Aorta (tissue), 5 donors: ENCODE measurements around the gene PCBP4. TPM values are rescaled to one million over a fixed set of nuclear protein-coding genes. Genes with fewer than 3 reads are reported as not detected.

Experiments used
- ATAC-seq: fragments of 200-7000 bp; cut with Tn5 transposase; one replicate; pipeline ENCODE4 v1.9.1; 2022; ENCODE audit warnings: moderate library complexity; ENCODE audit not compliant: low FRiP score
- DNase-seq, 2 donors: peaks; one replicate each; pipeline ENCODE4 v3.0.0-alpha.2; 2020
- H3K27ac ChIP-seq, 2 donors: one replicate each; pipeline ENCODE4 v1.5.1; 2013; ENCODE audit warnings: low read length in 2 of 2, mild to moderate bottlenecking in 2 of 2, moderate library complexity in 2 of 2, control low read depth in 1 of 2, inconsistent platforms in 1 of 2, low read depth in 1 of 2
- H3K27me3 ChIP-seq, 2 donors: one replicate each; pipeline ENCODE4 v1.6.1; 2013; ENCODE audit warnings: control low read depth in 1 of 2, low read length in 1 of 2, mild to moderate bottlenecking in 1 of 2, moderate library complexity in 1 of 2; ENCODE audit not compliant: insufficient read depth in 2 of 2, control insufficient read depth in 1 of 2
- H3K36me3 ChIP-seq, 2 donors: one replicate each; pipeline ENCODE4 v1.6.1; 2013; ENCODE audit warnings: control low read depth in 1 of 2, low read length in 1 of 2, mild to moderate bottlenecking in 1 of 2; ENCODE audit not compliant: insufficient read depth in 2 of 2, control insufficient read depth in 1 of 2
- H3K4me1 ChIP-seq, 2 donors: one replicate each; pipeline ENCODE4 v1.6.1; 2013; ENCODE audit warnings: low read length in 2 of 2, control low read depth in 1 of 2, mild to moderate bottlenecking in 1 of 2, moderate library complexity in 1 of 2; ENCODE audit not compliant: insufficient read depth in 2 of 2, control insufficient read depth in 1 of 2
- H3K4me3 ChIP-seq, 2 donors: one replicate each; pipeline ENCODE4 v1.5.1; 2013; ENCODE audit warnings: low read length in 2 of 2, control low read depth in 1 of 2, mild to moderate bottlenecking in 1 of 2
- H3K9me3 ChIP-seq: one replicate; pipeline ENCODE4 v1.6.1; 2013; ENCODE audit warnings: mild to moderate bottlenecking, low read length; ENCODE audit not compliant: control insufficient read depth
- WGBS, 2 donors: extraction: QIAGEN DNeasy Blood & Tissue Kit; methylation state at CpG; one replicate each; pipeline ENCODE4 v1.1.7; 2013; 5-methylcytosine and 5-hydroxymethylcytosine counted together
- intact Hi-C, 2 donors: fragments of 100-400 bp; cut with DNase I; formaldehyde crosslinking; loops; one replicate each; pipeline versions ENCODE4 v1.14.2 to v1.15.0; 2022
- polyA plus RNA-seq, 2 donors: library from polyadenylated mRNA; stranded (reverse); fragments of 200-250 nt; gene quantifications; one replicate each; pipeline ENCODE4 v1.2.3, GENCODE V29; 2013
- total RNA-seq, 2 donors: library from RNA; stranded (reverse); fragmentation: NEBNext Ultra II Directional; extraction: Animal tissue kit (Norgen Biotek cat#: 25700); gene quantifications; one replicate each; pipeline ENCODE4 v1.2.1, GENCODE V29; 2021
- donor health status: healthy with polysubstance abuse.
- donor health status: Bipolar disorder and iron deficiency.
- donor health status: DM: no; HTN: no; CAD: no.
- donor health status: DM: no; HTN: no; CAD: no.
- donor health status: DM: yes; HTN: yes; CAD: no.

The PCBP4 gene
- total and polyA plus RNA-seq, 4 donors = 29.4 to 124 (median 60.9) TPM

GRCh38 chr3:51947215-51947900 lies 19.9 kb downstream of the PCBP4 start:
- 78% methylated on average over 13 of the region's 13 CpGs for WGBS, 2 donors
- Histone ChIP-seq H3K27ac (no peak overlapping the region), H3K4me3 (no peak overlapping the region), H3K36me3 (no peaks in the 10 kb centered on the region), H3K27me3 (no peaks in the 10 kb centered on the region), H3K4me1 (no peaks in the 10 kb centered on the region), H3K9me3 (no peaks in the 10 kb centered on the region)
- DNase-seq (peak; percentile 28 to 61), ATAC-seq (no peak)
- intact Hi-C loops = no loop called here

- intact Hi-C loops = no loop called here
- DNase-seq (peak in 1 of 2 donors; percentile 63), ATAC-seq (no peak)
- no peaks in the 10 kb centered on the region for H3K4me1 ChIP-seq
- H3K36me3 ChIP-seq = no peaks in the 10 kb centered on the region
- H3K27ac ChIP-seq = no peak overlapping the region
- H3K4me3 ChIP-seq = no peak overlapping the region
- 78 to 87% methylated on average over 4 of the region's 4 CpGs for WGBS, 2 donors
- H3K27me3 ChIP-seq = no peaks in the 10 kb centered on the region
- no peaks in the 10 kb centered on the region for H3K9me3 ChIP-seq
Measured at GRCh38 chr3:51946796-51947195, 20.5 kb downstream of the PCBP4 start.

- intact Hi-C loops = no loop called here
- ATAC-seq (no peak), DNase-seq (peak; percentile 31 to 48)
- Histone ChIP-seq H3K4me1 (no peaks in the 10 kb centered on the region), H3K27me3 (no peaks in the 10 kb centered on the region), H3K36me3 (no peaks in the 10 kb centered on the region), H3K4me3 (no peak overlapping the region), H3K27ac (no peak overlapping the region), H3K9me3 (no peaks in the 10 kb centered on the region)
- WGBS, 2 donors = 93% methylated on average over 14 of the region's 14 CpGs
Measured at GRCh38 chr3:51945926-51946705, 21.1 kb downstream of the PCBP4 start.

- WGBS, 2 donors = 83 to 89% methylated on average over 15 to 18 of the region's 18 CpGs
- Histone ChIP-seq H3K27me3 (no peaks in the 10 kb centered on the region), H3K36me3 (no peaks in the 10 kb centered on the region), H3K4me1 (no peaks in the 10 kb centered on the region), H3K27ac (no peak overlapping the region), H3K9me3 (no peaks in the 10 kb centered on the region), H3K4me3 (no peak overlapping the region)
- ATAC-seq = no peak
- DNase-seq = peak; percentile 48 to 69
- intact Hi-C loops = no loop called here
Measured at GRCh38 chr3:51945031-51945840, 22.0 kb downstream of the PCBP4 start.

- Histone ChIP-seq H3K27me3 (no peaks in the 10 kb centered on the region), H3K27ac (no peak overlapping the region), H3K9me3 (no peaks in the 10 kb centered on the region), H3K4me1 (no peaks in the 10 kb centered on the region), H3K36me3 (no peaks in the 10 kb centered on the region), H3K4me3 (no peak overlapping the region)
- WGBS, 2 donors = 85 to 91% methylated on average over 11 of the region's 11 CpGs
- ATAC-seq (no peak), DNase-seq (peak; percentile 41 to 75)
- intact Hi-C loops = no loop called here
Measured at GRCh38 chr3:51944451-51945021, 22.7 kb downstream of the PCBP4 start.

GRCh38 chr3:51943451-51944391 lies 23.5 kb downstream of the PCBP4 start:
- Histone ChIP-seq H3K9me3 (no peaks in the 10 kb centered on the region), H3K27me3 (no peaks in the 10 kb centered on the region), H3K27ac (no peak overlapping the region), H3K4me1 (no peaks in the 10 kb centered on the region), H3K36me3 (no peaks in the 10 kb centered on the region), H3K4me3 (no peak overlapping the region)
- DNase-seq (peak; percentile 57 to 73), ATAC-seq (no peak)
- 96 to 97% methylated on average over 21 of the region's 21 CpGs for WGBS, 2 donors
- intact Hi-C loops = no loop called here

- peak overlapping the region; percentile 83 to 94 for H3K27ac ChIP-seq
- WGBS, 2 donors = 42 to 43% methylated on average over 17 of the region's 17 CpGs
- no peaks in the 10 kb centered on the region for H3K27me3 ChIP-seq
- no peaks in the 10 kb centered on the region for H3K36me3 ChIP-seq
- DNase-seq = peak; percentile 79 to 88
- no peaks in the 10 kb centered on the region for H3K4me1 ChIP-seq
- H3K9me3 ChIP-seq = no peaks in the 10 kb centered on the region
- peak; percentile 28 for ATAC-seq
- intact Hi-C loops = loop anchor here in 1 of 2 donors (1.0 kb wide), 1 partner anchor 31 kb away; the partner anchor contains the start of gene ABHD14B
- H3K4me3 ChIP-seq = peak overlapping the region; percentile 19 to 38
Measured at GRCh38 chr3:51942603-51943450, 24.4 kb downstream of the PCBP4 start.
